ENCODE results near the gene CXCL17.

Gene CXCL17

GRCh38 chr19:42423462-42424344 is 19.0 kb downstream of the CXCL17 start:
- DNase-seq = peak; percentile 95 to 97

- DNase-seq = peak; percentile 44 to 54
Measured at GRCh38 chr19:42422901-42423461, 19.8 kb downstream of the CXCL17 start.

- DNase-seq = no peak
Measured at GRCh38 chr19:42422092-42422900, 20.4 kb downstream of the CXCL17 start.

- DNase-seq = no peak
Measured at GRCh38 chr19:42421591-42422031, 21.1 kb downstream of the CXCL17 start.

DNA sequence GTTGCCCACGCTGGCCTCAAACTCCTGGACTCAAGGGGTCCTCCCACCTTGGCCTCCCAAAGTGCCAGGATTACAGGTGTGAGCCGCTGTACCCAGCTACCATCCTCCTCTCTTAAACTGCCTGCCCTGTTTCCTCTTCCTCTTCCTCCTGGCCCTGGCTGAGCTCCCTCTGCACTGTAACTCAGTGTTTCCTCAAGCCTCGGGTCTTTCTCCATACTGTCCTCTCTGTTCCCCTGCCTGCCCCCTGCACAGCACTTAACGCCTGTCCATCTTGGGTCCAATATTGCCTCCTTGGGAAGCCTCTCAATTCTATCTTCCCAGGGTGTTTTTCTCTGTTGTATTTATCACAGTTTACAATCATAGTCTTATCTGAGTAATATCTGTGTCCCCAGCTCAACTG is 21.6 kb downstream of the CXCL17 start:
- no peak for DNase-seq

DNA sequence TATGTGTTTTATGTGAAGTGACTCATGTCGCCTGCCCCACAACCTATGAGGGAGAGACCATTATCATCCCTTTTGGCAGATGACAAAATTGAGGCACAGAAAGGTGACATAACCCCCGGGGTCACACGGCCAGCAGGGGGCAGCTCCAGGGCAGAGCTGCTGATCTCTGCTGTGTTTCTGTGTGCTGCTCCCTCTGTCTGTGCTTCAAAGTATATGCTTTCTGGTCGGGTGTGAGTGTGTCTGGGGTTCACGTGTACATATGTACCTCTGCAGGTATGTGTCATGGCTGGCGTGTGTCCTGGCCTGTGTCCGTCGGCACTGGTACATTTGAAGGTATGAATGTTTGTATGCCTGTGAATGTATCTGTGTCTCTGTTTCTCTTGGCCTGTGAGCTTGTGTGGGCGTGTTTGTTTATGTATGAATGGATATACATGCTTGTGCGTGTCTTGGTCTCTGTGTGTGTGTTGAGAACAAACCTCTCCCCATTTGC is 22.6 kb downstream of the CXCL17 start:
- peak; percentile 81 to 85 for DNase-seq

GRCh38 chr19:42419309-42419708 is 23.4 kb downstream of the CXCL17 start:
- DNase-seq = no peak

DNA sequence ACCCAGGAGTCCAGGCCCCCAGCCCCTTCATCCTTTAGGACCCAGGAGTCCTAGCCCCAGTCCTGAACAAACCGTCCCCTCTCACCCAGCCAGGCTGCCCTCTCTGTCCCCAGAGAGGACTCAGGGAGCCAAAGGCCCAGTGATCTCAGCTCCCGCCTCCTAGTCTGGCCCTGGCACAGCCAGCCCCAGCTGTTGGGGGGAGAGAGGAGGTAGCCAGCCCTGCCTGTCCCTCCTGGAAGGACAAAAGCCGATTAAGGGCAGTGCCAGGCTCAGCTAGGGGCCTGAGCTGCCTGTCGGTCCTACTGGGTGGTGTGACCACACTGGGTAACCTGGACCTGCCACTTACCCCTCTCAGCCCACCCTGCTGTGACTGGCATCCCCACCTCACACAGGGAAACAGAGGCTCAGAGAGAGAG is 30.1 kb downstream of the CXCL17 start:
- DNase-seq = no peak

DNA sequence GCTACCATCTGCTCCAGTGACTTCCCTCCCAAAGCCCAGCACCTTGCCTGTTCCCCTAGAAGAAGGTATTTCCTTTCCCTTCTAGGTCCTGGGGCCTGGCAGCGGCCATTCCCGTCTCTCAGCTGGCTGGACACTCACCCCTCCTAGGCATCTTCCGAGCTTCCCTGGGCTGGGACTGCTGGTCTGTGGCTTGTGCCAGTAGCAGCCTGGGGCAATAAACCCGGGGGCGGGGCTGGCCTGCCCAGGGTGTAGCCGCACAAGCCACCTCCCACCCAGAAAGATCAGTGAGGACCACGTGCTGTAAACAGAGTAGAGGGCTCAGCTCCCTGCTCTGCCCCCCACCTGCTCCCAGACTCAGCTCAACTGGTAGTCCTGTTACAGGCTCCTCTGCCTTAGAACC is 30.5 kb downstream of the CXCL17 start:
- no peak for DNase-seq

DNA sequence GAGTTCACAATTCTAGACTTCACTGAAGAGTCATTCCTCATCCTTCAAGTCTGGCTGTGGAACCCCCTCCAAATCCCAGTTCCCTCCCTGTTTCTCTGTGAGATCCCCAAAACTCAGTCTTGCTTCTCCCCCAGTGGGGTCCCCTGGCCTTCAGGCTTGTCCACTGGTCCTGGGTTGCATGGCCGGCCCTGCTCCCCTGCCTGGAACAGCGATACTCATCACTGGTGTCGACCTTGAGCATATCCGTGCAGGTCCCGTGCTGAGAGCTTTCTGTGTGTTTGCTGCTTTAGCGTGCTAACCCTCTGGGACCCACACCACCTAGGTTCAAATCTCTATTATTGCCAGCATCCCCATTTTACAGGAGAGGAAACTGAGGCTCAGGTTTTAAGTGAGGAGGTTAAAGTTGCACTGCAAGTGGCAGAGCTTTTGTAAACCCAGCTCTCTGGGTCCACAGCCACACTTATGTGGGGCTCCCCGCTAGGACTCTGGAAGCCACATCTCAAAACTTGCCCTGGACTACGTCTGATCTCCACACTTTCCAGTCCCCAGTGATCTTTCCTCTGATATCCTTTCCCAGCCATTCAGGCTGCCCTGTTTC is 31.1 kb downstream of the CXCL17 start:
- DNase-seq = no peak

GRCh38 chr19:42410371-42410770 is 32.4 kb downstream of the CXCL17 start:
- DNase-seq = no peak

DNA sequence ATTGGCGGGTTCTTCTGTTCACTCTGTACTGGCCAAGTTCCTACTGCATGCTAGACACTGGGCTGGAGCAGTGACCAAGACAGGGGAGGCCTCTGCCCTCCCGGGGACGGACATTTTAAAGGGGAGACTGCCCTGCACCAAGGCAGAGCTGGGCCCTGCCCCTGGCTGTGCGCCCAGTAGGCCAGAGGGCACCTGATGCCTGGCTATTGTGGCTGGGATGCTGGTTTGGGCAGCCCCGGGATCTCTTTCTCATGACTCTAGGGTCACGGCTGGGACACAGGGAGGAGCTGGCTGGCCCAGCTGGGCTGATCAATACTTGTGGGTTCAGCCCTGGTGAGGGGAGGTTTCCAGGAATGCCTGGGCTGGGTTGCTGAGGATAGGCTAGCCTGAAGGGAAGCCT is 33.3 kb downstream of the CXCL17 start:
- DNase-seq = no peak

GRCh38 chr19:42407816-42408175 is 35.0 kb downstream of the CXCL17 start:
- no peak for DNase-seq

GRCh38 chr19:42407085-42407815 is 35.5 kb downstream of the CXCL17 start:
- no peak for DNase-seq

- no peak for DNase-seq
Measured at GRCh38 chr19:42406111-42406510, 36.6 kb downstream of the CXCL17 start.

DNA sequence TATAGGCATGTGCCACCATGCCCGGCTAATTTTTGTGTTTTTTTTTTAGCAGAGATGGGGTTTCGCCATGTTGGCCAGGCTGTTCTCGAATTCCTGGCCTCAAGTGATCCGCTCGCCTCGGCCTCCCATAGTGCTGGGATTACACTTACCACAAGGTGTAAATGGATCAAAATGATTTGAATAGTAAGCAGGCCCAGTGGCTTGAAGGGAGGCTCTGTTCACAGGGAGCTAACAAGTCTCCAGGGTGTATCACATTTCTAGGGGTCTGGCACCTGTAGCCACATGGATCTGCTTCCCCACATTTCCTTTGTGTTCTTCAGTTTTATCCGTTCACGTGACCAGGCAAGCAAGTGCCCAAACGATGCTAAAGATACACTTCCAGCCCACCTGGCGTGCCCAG is 39.2 kb downstream of the CXCL17 start:
- no peak for DNase-seq

- no peak for DNase-seq
Measured at GRCh38 chr19:42402376-42403116, 40.2 kb downstream of the CXCL17 start.

GRCh38 chr19:42401365-42402303 is 41.1 kb downstream of the CXCL17 start:
- peak; percentile 79 to 85 for DNase-seq

DNA sequence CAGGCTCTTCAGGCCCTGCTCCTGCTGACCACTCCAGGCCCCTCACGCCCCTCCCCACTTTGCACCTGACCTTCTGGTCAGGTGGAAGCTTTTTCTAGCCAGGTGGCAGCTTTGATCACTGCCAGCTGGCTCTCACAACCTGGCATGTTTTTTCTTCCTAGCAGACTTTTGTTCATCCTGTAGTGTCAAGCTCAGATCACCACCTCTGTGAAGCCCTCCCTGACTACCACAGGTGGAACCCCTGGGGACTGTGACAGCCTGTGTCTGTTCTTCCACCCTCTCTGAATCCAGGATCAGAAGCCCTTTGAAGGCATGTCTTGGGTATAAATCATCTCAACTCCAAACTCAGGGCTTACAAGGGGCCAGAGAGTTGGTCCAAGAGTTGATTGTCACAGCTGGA is 42.3 kb downstream of the CXCL17 start:
- DNase-seq = no peak
